Psoas muscle (tissue), 8 donors: ENCODE results near the gene RP2. TPM values are rescaled to one million over a fixed set of nuclear protein-coding genes. Genes with fewer than 3 reads are reported as not detected.

Experiments used
- ATAC-seq, 4 donors: fragments of 200-7000 bp; cut with Tn5 transposase; one replicate each; pipeline ENCODE4 v1.9.1; 2020; ENCODE audit warnings: moderate library complexity in 3 of 4, mild to moderate bottlenecking in 2 of 4
- DNase-seq, 2 donors: peaks; one replicate each; pipeline ENCODE4 v3.0.0-alpha.2; 2020
- H3K27ac ChIP-seq: fragments of 200-600 bp; one replicate; pipeline ENCODE4 v1.8.0; 2022
- H3K27me3 ChIP-seq, 3 donors: fragments of 200-600 bp in 1 of 3; one replicate each; pipeline versions ENCODE4 v1.6.1 to v1.8.0; 2013 to 2022; ENCODE audit warnings: low read length in 2 of 3, mild to moderate bottlenecking in 2 of 3, moderate library complexity in 1 of 3; ENCODE audit not compliant: insufficient read depth in 3 of 3
- H3K36me3 ChIP-seq, 2 donors: fragments of 200-600 bp in 1 of 2; one replicate each; pipeline versions ENCODE4 v1.6.1 to v1.8.0; 2013 to 2022; ENCODE audit warnings: low read depth in 1 of 2, mild to moderate bottlenecking in 1 of 2, moderate library complexity in 1 of 2; ENCODE audit not compliant: insufficient read depth in 1 of 2
- H3K4me1 ChIP-seq: fragments of 200-600 bp; one replicate; pipeline ENCODE4 v1.8.0; 2022
- H3K4me3 ChIP-seq: fragments of 200-600 bp; one replicate; pipeline ENCODE4 v1.8.0; 2022; ENCODE audit warnings: mild to moderate bottlenecking
- H3K9me3 ChIP-seq: fragments of 200-600 bp; one replicate; pipeline ENCODE4 v1.8.0; 2022
- WGBS, 3 donors: extraction: QIAGEN DNeasy Blood & Tissue Kit; methylation state at CpG; one replicate each; pipeline versions ENCODE4 v1.1.6 to v1.1.7; 2013; 5-methylcytosine and 5-hydroxymethylcytosine counted together
- intact Hi-C, 2 donors: fragments of 100-400 bp; cut with DNase I; formaldehyde crosslinking; loops; one replicate each; pipeline versions ENCODE4 v1.11.0 to v1.14.2; 2022
- polyA plus RNA-seq, 3 donors: library from polyadenylated mRNA; stranded (reverse); fragments of 200-250 nt; gene quantifications; one replicate each; pipeline ENCODE4 v1.2.3, GENCODE V29; 2013
- total RNA-seq, 4 donors: library from RNA; stranded (reverse); fragmentation: NEBNext Ultra II Directional in 2 of 4; extraction: Animal tissue kit (Norgen Biotek cat#: 25700) in 2 of 4; gene quantifications; one replicate each; pipeline versions ENCODE4 v1.2.1 to v1.2.4, GENCODE V29; 2021 to 2023
- TF ChIP-seq, protein P1 (sequence below): fragments of 200-600 bp; IDR thresholded peaks from one replicate; pipeline ENCODE4 v1.8.0; 2022; ENCODE audit warnings: antibody characterized with exemption
- donor health status: healthy with polysubstance abuse.
- donor health status: DM: no; HTN: no; CAD: no; lungs with moderate emphysema.
- donor health status: Bipolar disorder and iron deficiency.
- donor health status: healthy.
- donor health status: DM: yes; HTN: yes; CAD: no.
- donor health status: DM: no; HTN: no; CAD: no.
- donor health status: DM: no; HTN: no; CAD: no.
- donor health status: DM: yes; HTN: yes; CAD: no.

RP2 gene
- total and polyA plus RNA-seq, 7 donors, result 1.5 to 2.7 (median 2.0) TPM

DNA sequence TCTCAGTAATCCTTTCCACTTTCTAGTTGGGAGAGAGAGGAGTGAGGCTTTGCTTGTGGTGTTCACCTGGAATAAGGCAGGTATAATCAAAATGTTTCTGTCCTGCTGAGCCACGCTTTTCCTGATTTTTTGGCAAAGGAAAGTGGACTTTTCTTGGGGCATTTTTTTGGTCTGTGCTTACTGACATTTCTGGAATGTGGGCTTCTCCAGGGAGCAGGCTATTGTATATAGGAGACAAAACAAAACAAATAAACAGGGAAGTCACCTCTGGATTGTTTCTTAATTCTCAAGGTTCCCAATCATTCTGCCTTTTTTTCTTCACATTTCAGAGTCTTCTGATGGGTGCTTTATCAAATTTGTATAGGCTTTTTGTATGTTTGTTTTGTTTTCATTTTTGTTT, 25.7 kb upstream of the RP2 start:
- H3K27ac ChIP-seq, result no peak overlapping the region
- TF ChIP-seq, protein P1, sequence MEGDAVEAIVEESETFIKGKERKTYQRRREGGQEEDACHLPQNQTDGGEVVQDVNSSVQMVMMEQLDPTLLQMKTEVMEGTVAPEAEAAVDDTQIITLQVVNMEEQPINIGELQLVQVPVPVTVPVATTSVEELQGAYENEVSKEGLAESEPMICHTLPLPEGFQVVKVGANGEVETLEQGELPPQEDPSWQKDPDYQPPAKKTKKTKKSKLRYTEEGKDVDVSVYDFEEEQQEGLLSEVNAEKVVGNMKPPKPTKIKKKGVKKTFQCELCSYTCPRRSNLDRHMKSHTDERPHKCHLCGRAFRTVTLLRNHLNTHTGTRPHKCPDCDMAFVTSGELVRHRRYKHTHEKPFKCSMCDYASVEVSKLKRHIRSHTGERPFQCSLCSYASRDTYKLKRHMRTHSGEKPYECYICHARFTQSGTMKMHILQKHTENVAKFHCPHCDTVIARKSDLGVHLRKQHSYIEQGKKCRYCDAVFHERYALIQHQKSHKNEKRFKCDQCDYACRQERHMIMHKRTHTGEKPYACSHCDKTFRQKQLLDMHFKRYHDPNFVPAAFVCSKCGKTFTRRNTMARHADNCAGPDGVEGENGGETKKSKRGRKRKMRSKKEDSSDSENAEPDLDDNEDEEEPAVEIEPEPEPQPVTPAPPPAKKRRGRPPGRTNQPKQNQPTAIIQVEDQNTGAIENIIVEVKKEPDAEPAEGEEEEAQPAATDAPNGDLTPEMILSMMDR, result no peak
- intact Hi-C loops, result no loop called here
- H3K27me3 ChIP-seq, result peaks cover 0 to 12% (median 0%) of the 10 kb centered on the region in 3 donors
- no peaks in the 10 kb centered on the region for H3K36me3 ChIP-seq
- WGBS, 3 donors, result 44 to 64% (median 45%) methylated on average over 1 of the region's 1 CpG
- no peaks in the 10 kb centered on the region for H3K9me3 ChIP-seq
- ATAC-seq, result no peak
- no peak overlapping the region for H3K4me3 ChIP-seq
- DNase-seq, result no peak
- no peaks in the 10 kb centered on the region for H3K4me1 ChIP-seq

DNA sequence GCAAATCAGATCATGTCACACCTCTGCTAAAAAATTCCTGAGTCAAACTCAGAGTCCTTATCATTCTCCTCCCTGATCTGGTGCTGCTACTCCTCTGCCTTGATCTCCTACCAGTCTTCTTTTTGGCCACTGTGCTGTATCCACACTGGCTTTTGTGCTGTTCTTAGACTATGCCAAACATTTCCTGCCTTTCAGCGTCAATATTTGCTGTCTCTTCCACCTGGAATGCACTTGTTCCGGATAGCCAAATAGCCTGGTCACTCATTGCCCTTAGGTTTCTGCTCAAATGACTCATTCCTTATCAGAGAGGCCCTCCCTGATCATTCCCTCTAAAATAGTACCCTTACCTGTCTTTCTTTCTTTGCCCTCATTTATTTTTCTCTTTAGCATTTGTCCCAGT, 24.4 kb upstream of the RP2 start:
- Histone ChIP-seq H3K36me3 (no peaks in the 10 kb centered on the region), H3K4me1 (no peaks in the 10 kb centered on the region), H3K9me3 (no peaks in the 10 kb centered on the region), H3K27me3 (peaks cover 0 to 12% (median 0%) of the 10 kb centered on the region in 3 donors), H3K4me3 (no peak overlapping the region), H3K27ac (no peak overlapping the region)
- no peak for ATAC-seq
- TF ChIP-seq, protein P1, result no peak
- DNase-seq, result no peak
- 75 to 77% (median 76%) methylated on average over 2 of the region's 2 CpGs for WGBS, 3 donors
- intact Hi-C loops, result no loop called here

DNA sequence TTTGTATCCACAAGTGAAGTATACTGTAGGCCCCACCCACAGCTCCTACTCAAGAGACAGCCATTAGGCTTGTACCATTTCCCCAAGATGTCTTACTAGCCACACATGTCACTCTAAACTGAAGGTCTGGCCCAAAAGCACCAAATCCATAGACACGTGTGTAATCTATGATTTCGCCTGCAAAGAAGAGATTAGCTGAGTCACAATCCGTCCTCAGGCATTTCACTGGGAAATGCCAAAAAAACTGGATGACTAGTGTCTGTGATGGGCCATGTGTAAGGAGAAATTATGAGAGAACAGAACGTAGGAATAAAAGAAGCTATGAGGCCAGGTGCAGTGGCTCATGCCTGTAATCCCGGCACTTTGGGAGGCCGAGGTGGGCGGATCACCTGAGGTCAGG, 21.9 kb upstream of the RP2 start:
- intact Hi-C loops, result no loop called here
- 78 to 90% (median 82%) methylated on average over 7 of the region's 7 CpGs for WGBS, 3 donors

DNA sequence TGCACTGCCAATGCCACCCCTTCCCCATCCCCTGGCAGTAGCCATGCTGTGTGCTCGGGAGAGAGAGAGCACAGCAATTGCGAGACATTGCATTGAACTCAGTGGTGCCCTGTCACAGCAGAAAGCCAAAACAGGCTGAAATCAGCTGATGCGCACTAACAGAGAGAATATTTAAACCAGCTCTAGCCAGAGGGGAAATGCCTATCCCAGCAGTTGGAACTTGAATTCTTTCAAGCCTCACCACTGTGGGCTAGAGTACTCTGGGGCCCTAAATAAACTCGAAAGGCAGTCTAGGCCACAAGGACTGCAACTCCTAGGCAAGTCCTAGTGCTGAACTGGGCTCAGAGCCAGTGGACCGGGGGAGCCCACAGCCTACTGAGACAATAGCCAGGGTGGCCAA, 17.7 kb upstream of the RP2 start:
- Histone ChIP-seq H3K27me3 (peaks cover 0 to 10% (median 0%) of the 10 kb centered on the region in 3 donors), H3K4me3 (no peak overlapping the region), H3K27ac (no peak overlapping the region), H3K36me3 (no peaks in the 10 kb centered on the region), H3K4me1 (no peaks in the 10 kb centered on the region), H3K9me3 (no peaks in the 10 kb centered on the region)
- intact Hi-C loops, result no loop called here
- WGBS, 3 donors, result 77 to 83% (median 79%) methylated on average over 5 of the region's 5 CpGs
- DNase-seq, result no peak
- TF ChIP-seq, protein P1, result no peak
- no peak for ATAC-seq

More for the DNA sequence above, 21.9 kb upstream of the RP2 start:
- TF ChIP-seq, protein P1, result no peak
- no peak overlapping the region for H3K4me3 ChIP-seq
- peaks cover 0 to 15% (median 0%) of the 10 kb centered on the region in 3 donors for H3K27me3 ChIP-seq
- H3K27ac ChIP-seq, result no peak overlapping the region
- ATAC-seq, result no peak
- no peaks in the 10 kb centered on the region for H3K9me3 ChIP-seq
- no peaks in the 10 kb centered on the region for H3K4me1 ChIP-seq
- H3K36me3 ChIP-seq, result no peaks in the 10 kb centered on the region
- DNase-seq, result no peak

DNA sequence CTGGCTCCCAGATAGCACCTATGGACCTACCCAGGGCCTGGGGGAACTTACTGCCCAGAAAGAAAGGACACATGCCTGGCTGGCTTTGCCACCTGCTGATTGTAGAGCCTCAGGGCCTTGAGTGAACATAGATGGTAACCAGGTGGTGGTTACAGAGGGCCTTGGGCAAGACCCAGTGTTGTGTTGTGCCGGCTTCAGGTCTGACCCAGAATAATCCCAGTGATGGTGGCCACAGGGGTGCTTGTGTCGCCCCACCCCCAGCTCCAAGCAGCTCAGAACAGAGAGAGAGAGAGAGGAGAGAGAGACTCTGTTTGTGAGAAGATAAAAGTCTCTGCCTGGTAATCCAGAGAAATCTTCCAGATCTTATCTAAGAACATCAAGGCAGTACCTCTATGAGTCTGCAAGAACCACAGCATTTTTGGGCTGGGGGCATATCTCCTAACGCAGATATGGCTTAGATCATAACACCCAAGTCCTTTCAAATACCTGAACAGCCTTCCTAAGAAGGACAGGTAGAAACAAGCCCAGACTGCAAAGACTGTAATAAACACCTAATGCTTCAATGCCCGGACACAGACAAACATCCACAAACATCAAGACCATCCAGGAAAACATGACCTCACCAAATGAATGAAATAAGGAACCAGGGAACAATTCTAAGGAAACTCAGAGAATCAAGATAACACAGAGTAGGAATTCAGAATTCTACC, 16.3 kb upstream of the RP2 start:
- TF ChIP-seq, protein P1, result no peak
- no peak for ATAC-seq
- 77 to 98% (median 95%) methylated on average over 4 of the region's 4 CpGs for WGBS, 3 donors

More for the DNA sequence above, 16.3 kb upstream of the RP2 start:
- intact Hi-C loops, result no loop called here
- Histone ChIP-seq H3K27me3 (peaks cover 0 to 10% (median 0%) of the 10 kb centered on the region in 3 donors), H3K4me3 (no peak overlapping the region), H3K4me1 (no peaks in the 10 kb centered on the region), H3K36me3 (no peaks in the 10 kb centered on the region), H3K9me3 (no peaks in the 10 kb centered on the region), H3K27ac (no peak overlapping the region)
- no peak for DNase-seq
